Measurements from ENCODE around the gene RASL10B.

RASL10B gene

DNA sequence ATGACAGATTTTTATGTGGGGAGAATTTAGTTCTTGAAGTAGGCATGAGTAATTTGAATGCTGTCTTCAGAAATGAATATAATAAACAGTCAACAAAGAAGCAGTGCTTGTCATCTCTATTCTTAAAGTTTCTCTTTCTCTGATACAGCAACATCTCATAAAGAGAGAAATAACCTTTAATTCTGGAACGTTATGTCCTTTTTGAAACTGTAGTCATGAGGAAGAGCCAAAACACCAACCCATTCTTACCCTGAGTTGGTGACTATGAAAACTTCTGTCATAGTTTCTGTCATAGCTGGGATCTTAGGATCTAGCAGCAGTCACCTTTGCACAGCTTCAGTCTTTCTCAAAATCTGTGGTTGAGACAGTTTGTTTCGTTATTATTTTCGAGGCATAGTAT is 15.3 kb upstream of the RASL10B start:
- H3K36me3 ChIP-seq (ENCODE audit: control insufficient read depth in 1 of 2, insufficient read depth in 2 of 2, low read length in 2 of 2): peaks cover 13 to 58% of the 10 kb centered on the region in 2 donors
- no peaks in the 10 kb centered on the region for H3K27me3 ChIP-seq (ENCODE audit: control insufficient read depth in 1 of 2, insufficient read depth in 2 of 2, low read length in 2 of 2)
- H3K9ac ChIP-seq (ENCODE audit: low read depth in 1 of 2, low read length in 2 of 2): no peak overlapping the region
- H3K4me3 ChIP-seq (ENCODE audit: low read depth in 1 of 2, low read length in 2 of 2): no peak overlapping the region
- H3K27ac ChIP-seq (ENCODE audit: low read depth, low read length): no peak overlapping the region
- peaks cover 12% of the 10 kb centered on the region in 2 donors for H3K4me1 ChIP-seq (ENCODE audit: control insufficient read depth in 1 of 2, insufficient read depth in 2 of 2, low read length in 2 of 2)
- H3K9me3 ChIP-seq (ENCODE audit: control insufficient read depth in 1 of 2, low read length in 2 of 2): no peaks in the 10 kb centered on the region

DNA sequence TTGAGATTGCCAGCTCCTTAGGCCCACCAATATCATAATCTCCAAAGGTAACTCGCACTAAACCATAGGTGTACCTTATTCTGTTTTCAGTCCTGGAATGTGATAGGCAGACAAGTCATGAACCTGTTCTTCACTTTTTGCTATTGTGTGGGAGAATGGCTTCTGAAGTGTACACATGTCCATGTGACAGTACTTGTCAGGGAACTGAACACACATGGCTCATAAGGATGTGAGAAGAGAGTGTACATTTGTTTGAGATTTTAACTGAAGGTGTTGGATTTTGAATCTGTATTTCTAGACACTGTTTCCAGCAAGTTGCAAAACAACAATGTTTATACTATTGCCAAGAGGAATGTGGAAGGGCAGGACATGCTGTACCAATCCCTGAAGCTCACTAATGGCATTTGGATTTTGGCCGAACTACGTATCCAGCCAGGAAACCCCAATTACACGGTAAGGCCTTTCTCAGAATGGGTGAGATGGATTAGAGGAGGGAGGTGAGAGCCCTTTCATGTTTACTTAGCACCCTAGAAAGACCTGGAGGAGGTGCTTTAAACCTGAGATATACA is 14.5 kb upstream of the RASL10B start:
- Histone ChIP-seq H3K27ac (ENCODE audit: low read depth, low read length) (no peak overlapping the region), H3K27me3 (ENCODE audit: control insufficient read depth in 1 of 2, insufficient read depth in 2 of 2, low read length in 2 of 2) (no peaks in the 10 kb centered on the region), H3K36me3 (ENCODE audit: control insufficient read depth in 1 of 2, insufficient read depth in 2 of 2, low read length in 2 of 2) (peaks cover 10 to 57% of the 10 kb centered on the region in 2 donors), H3K9me3 (ENCODE audit: control insufficient read depth in 1 of 2, low read length in 2 of 2) (no peaks in the 10 kb centered on the region), H3K9ac (ENCODE audit: low read depth in 1 of 2, low read length in 2 of 2) (no peak overlapping the region), H3K4me3 (ENCODE audit: low read depth in 1 of 2, low read length in 2 of 2) (no peak overlapping the region), H3K4me1 (ENCODE audit: control insufficient read depth in 1 of 2, insufficient read depth in 2 of 2, low read length in 2 of 2) (peaks cover 12% of the 10 kb centered on the region in 2 donors)

DNA sequence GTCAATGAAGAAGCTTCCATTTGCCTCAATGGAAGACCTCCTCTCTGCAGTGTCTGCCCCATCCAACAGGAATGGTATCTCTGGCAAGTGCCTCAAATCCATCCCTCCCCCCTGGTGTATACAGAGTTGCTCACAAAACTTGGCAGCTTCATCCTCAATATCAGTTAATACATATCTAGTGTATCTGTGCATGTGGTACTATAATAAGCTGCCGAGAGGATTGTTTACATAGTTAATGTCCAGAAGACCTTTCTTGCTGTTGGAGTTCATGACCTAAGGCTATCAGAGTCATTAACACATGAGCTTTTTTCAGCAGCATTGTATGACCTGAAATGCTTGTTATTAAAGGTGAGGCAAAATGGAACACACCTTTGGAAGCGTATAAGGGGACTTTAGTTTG is 14.0 kb upstream of the RASL10B start:
- H3K36me3 ChIP-seq (ENCODE audit: control insufficient read depth in 1 of 2, insufficient read depth in 2 of 2, low read length in 2 of 2): peaks cover 10 to 57% of the 10 kb centered on the region in 2 donors
- H3K27ac ChIP-seq (ENCODE audit: low read depth, low read length): no peak overlapping the region
- H3K27me3 ChIP-seq (ENCODE audit: control insufficient read depth in 1 of 2, insufficient read depth in 2 of 2, low read length in 2 of 2): no peaks in the 10 kb centered on the region
- no peak overlapping the region for H3K4me3 ChIP-seq (ENCODE audit: low read depth in 1 of 2, low read length in 2 of 2)
- H3K4me1 ChIP-seq (ENCODE audit: control insufficient read depth in 1 of 2, insufficient read depth in 2 of 2, low read length in 2 of 2): peaks cover 11 to 12% of the 10 kb centered on the region in 2 donors
- no peak overlapping the region for H3K9ac ChIP-seq (ENCODE audit: low read depth in 1 of 2, low read length in 2 of 2)
- no peaks in the 10 kb centered on the region for H3K9me3 ChIP-seq (ENCODE audit: control insufficient read depth in 1 of 2, low read length in 2 of 2)

DNA sequence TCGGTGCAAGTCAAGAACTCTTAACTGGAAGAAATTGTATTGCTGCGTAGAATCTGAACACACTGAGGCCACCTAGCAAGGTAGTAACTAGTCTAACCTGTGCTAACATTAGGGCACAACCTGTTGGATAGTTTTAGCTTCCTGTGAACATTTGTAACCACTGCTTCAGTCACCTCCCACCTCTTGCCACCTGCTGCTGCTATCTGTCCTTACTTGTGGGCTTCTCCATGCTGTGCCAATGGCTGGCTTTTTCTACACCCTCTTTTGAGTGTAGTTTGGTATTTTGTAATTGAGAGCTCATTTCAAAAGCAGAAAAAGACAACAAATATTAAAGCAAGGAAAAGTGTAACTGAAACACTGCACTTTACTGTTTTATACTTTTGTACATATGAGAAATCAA is 7.7 kb upstream of the RASL10B start:
- no peaks in the 10 kb centered on the region for H3K27me3 ChIP-seq (ENCODE audit: control insufficient read depth in 1 of 2, insufficient read depth in 2 of 2, low read length in 2 of 2)
- peaks cover 25 to 42% of the 10 kb centered on the region in 2 donors for H3K36me3 ChIP-seq (ENCODE audit: control insufficient read depth in 1 of 2, insufficient read depth in 2 of 2, low read length in 2 of 2)
- H3K27ac ChIP-seq (ENCODE audit: low read depth, low read length): no peak overlapping the region
- H3K9ac ChIP-seq (ENCODE audit: low read depth in 1 of 2, low read length in 2 of 2): no peak overlapping the region
- no peaks in the 10 kb centered on the region for H3K9me3 ChIP-seq (ENCODE audit: control insufficient read depth in 1 of 2, low read length in 2 of 2)
- H3K4me1 ChIP-seq (ENCODE audit: control insufficient read depth in 1 of 2, insufficient read depth in 2 of 2, low read length in 2 of 2): peaks cover 7 to 10% of the 10 kb centered on the region in 2 donors
- H3K4me3 ChIP-seq (ENCODE audit: low read depth in 1 of 2, low read length in 2 of 2): no peak overlapping the region

DNA sequence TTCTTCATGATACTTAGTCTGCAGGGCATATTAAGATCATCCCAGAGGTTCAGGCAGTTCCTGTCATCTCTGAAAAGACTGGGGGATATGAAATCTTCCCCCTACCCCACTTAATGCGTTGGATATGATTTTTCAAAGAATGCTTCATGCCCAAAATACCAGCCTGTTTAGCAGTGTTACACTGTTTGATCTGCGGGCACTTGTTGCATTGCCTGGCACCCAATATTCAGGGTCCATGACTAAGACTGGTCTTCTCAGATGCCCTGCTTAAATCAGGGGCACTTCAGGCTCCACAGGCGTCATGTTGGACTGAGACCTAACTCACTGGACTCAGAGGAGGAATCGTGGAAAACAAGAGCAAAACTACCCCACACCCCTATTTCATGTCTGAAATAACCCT is 6.4 kb upstream of the RASL10B start:
- H3K27ac ChIP-seq (ENCODE audit: low read depth, low read length): no peak overlapping the region
- peaks cover 25 to 38% of the 10 kb centered on the region in 2 donors for H3K36me3 ChIP-seq (ENCODE audit: control insufficient read depth in 1 of 2, insufficient read depth in 2 of 2, low read length in 2 of 2)

DNA sequence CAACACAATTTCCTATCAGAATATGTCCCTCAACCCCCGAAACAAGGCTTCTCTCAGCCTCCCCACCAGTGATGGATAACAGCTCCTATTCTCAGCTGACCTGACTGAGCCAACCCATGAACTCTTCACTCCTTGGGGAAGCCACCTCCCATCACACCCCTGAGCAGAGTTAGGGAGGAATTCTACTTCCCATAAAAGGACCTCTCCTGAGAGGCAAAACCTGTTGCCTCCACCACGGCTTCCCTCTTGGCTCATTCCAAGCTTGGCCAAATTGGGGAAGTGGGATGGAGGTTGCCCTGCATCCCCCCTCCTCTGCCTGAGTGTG is 5.7 kb upstream of the RASL10B start:
- Histone ChIP-seq H3K9ac (ENCODE audit: low read depth in 1 of 2, low read length in 2 of 2) (no peak overlapping the region), H3K36me3 (ENCODE audit: control insufficient read depth in 1 of 2, insufficient read depth in 2 of 2, low read length in 2 of 2) (peaks cover 25 to 35% of the 10 kb centered on the region in 2 donors), H3K4me1 (ENCODE audit: control insufficient read depth in 1 of 2, insufficient read depth in 2 of 2, low read length in 2 of 2) (peaks cover 7 to 11% of the 10 kb centered on the region in 2 donors), H3K27ac (ENCODE audit: low read depth, low read length) (no peak overlapping the region), H3K27me3 (ENCODE audit: control insufficient read depth in 1 of 2, insufficient read depth in 2 of 2, low read length in 2 of 2) (no peaks in the 10 kb centered on the region), H3K4me3 (ENCODE audit: low read depth in 1 of 2, low read length in 2 of 2) (no peak overlapping the region), H3K9me3 (ENCODE audit: control insufficient read depth in 1 of 2, low read length in 2 of 2) (no peaks in the 10 kb centered on the region)

More for the DNA sequence above, 6.4 kb upstream of the RASL10B start:
- no peak overlapping the region for H3K9ac ChIP-seq (ENCODE audit: low read depth in 1 of 2, low read length in 2 of 2)
- no peaks in the 10 kb centered on the region for H3K9me3 ChIP-seq (ENCODE audit: control insufficient read depth in 1 of 2, low read length in 2 of 2)
- H3K4me1 ChIP-seq (ENCODE audit: control insufficient read depth in 1 of 2, insufficient read depth in 2 of 2, low read length in 2 of 2): peaks cover 7 to 10% of the 10 kb centered on the region in 2 donors
- H3K4me3 ChIP-seq (ENCODE audit: low read depth in 1 of 2, low read length in 2 of 2): no peak overlapping the region
- no peaks in the 10 kb centered on the region for H3K27me3 ChIP-seq (ENCODE audit: control insufficient read depth in 1 of 2, insufficient read depth in 2 of 2, low read length in 2 of 2)

DNA sequence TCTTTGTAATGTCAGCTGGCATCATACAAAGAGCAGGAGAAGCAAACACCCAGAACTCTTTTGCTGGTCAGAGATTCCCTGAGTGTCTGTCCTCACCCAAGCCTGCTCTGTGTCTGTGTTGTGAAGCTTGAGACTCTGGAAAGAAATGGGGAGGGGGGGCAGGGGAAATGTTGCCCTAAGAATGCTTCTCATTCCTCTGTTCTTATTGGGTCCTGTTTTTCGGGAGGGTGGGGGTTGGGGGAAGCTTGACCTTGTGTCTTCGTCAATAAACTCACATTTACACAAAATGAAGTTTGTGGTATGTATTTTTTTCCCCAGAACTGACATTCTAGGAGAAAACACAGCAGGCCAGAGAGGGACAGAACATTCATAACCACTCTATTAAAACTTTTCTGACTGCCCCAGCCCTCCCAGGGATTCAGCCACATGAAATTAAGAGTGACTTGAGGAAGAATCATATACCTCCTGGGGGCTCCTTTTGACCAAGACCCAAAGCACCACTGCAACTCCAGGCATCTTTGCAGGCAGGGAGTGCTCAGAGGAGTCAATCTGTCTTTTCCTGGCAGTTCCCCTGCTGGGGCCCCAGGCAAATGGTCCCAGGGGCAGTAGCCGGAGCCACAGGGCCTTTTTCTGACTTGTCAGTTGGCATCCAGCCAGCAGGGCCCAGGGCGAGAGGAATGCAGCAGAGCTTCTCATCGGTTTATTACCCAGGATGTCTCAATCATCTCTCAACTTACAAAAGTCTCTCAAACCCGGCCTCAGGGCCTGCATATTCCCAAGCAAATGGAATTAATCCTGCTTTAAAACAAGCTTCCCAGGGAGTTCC is 5.1 kb upstream of the RASL10B start:
- no peak overlapping the region for H3K4me3 ChIP-seq (ENCODE audit: low read depth in 1 of 2, low read length in 2 of 2)
- H3K9ac ChIP-seq (ENCODE audit: low read depth in 1 of 2, low read length in 2 of 2): no peak overlapping the region
- no peaks in the 10 kb centered on the region for H3K9me3 ChIP-seq (ENCODE audit: control insufficient read depth in 1 of 2, low read length in 2 of 2)
- H3K4me1 ChIP-seq (ENCODE audit: control insufficient read depth in 1 of 2, insufficient read depth in 2 of 2, low read length in 2 of 2): peaks cover 12 to 16% of the 10 kb centered on the region in 2 donors
- peaks cover 25 to 33% of the 10 kb centered on the region in 2 donors for H3K36me3 ChIP-seq (ENCODE audit: control insufficient read depth in 1 of 2, insufficient read depth in 2 of 2, low read length in 2 of 2)
- no peaks in the 10 kb centered on the region for H3K27me3 ChIP-seq (ENCODE audit: control insufficient read depth in 1 of 2, insufficient read depth in 2 of 2, low read length in 2 of 2)
- H3K27ac ChIP-seq (ENCODE audit: low read depth, low read length): no peak overlapping the region

DNA sequence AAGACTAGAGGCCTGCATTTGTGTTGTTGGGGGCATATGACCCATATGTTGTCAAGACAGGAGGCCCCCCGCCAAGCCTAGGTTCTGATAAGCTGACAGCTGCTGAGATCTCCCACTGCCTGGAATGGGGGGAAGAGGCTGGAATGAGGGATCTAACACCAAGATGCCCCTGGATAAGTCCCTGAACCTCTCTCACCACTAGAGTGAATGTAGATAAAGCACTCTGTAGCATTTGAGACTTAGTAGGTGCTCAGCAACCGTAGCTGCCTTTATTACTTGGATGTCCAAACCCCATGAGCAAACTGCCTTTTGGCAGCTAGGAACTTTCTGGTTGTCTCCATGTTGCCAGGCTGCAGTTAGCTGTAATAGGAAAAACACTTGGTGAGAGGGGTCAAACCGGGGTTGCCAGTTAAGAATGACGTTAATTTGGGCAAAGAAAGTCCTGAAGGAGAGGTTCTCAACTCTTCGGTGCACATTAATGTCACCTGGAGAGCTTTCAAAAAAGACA is 4.4 kb upstream of the RASL10B start:
- no peak overlapping the region for H3K4me3 ChIP-seq (ENCODE audit: low read depth in 1 of 2, low read length in 2 of 2)
- H3K27ac ChIP-seq (ENCODE audit: low read depth, low read length): no peak overlapping the region

DNA sequence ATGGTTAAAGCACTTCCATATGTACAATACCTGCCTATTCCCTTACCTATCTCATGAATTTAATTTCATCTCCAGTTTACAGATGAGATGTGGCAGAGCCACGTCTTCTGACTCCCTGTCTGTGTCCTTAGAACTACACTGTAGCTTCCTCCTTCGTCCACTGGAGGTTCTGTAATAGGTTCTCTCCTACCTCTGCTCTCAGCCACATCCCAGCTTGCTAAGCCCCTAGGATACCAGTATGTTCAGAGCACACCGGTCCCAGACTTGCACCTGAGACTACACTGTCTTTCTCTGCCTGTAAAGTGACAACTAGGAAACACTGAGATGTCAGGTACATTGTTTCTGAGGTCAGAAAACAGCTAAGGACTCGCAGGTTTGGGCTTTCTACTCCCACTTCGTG is 3.8 kb upstream of the RASL10B start:
- H3K4me1 ChIP-seq (ENCODE audit: control insufficient read depth in 1 of 2, insufficient read depth in 2 of 2, low read length in 2 of 2): peaks cover 17 to 18% of the 10 kb centered on the region in 2 donors

More for the DNA sequence above, 4.4 kb upstream of the RASL10B start:
- Histone ChIP-seq H3K36me3 (ENCODE audit: control insufficient read depth in 1 of 2, insufficient read depth in 2 of 2, low read length in 2 of 2) (peaks cover 25 to 33% of the 10 kb centered on the region in 2 donors), H3K4me1 (ENCODE audit: control insufficient read depth in 1 of 2, insufficient read depth in 2 of 2, low read length in 2 of 2) (peaks cover 13 to 17% of the 10 kb centered on the region in 2 donors), H3K27me3 (ENCODE audit: control insufficient read depth in 1 of 2, insufficient read depth in 2 of 2, low read length in 2 of 2) (no peaks in the 10 kb centered on the region), H3K9me3 (ENCODE audit: control insufficient read depth in 1 of 2, low read length in 2 of 2) (no peaks in the 10 kb centered on the region), H3K9ac (ENCODE audit: low read depth in 1 of 2, low read length in 2 of 2) (no peak overlapping the region)

DNA sequence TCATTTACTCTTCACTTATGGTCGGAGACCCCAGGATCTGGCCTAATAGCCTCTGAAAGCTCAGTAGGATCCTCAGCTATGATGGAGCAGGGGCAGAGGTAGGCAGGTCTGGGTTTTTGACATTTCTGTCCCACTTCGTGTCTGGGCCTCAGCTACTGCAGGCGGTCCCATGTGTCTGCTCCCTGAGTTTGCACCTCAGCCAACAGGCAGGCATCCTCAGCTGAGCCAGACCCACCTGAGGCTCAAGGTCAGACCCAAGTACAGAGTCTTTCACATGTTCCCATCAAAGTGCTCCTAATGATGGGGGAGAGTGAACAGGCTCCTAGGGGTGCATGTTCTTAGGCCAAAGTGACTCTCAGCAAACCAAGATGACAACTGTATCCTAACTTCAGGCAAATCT is 2.9 kb upstream of the RASL10B start:
- H3K9me3 ChIP-seq (ENCODE audit: control insufficient read depth in 1 of 2, low read length in 2 of 2): no peaks in the 10 kb centered on the region
- peaks cover 20 to 25% of the 10 kb centered on the region in 2 donors for H3K36me3 ChIP-seq (ENCODE audit: control insufficient read depth in 1 of 2, insufficient read depth in 2 of 2, low read length in 2 of 2)
- H3K4me3 ChIP-seq (ENCODE audit: low read depth in 1 of 2, low read length in 2 of 2): no peak overlapping the region
- H3K9ac ChIP-seq (ENCODE audit: low read depth in 1 of 2, low read length in 2 of 2): no peak overlapping the region
- no peak overlapping the region for H3K27ac ChIP-seq (ENCODE audit: low read depth, low read length)
- peaks cover 17 to 18% of the 10 kb centered on the region in 2 donors for H3K4me1 ChIP-seq (ENCODE audit: control insufficient read depth in 1 of 2, insufficient read depth in 2 of 2, low read length in 2 of 2)
- no peaks in the 10 kb centered on the region for H3K27me3 ChIP-seq (ENCODE audit: control insufficient read depth in 1 of 2, insufficient read depth in 2 of 2, low read length in 2 of 2)

More for the DNA sequence above, 3.8 kb upstream of the RASL10B start:
- H3K4me3 ChIP-seq (ENCODE audit: low read depth in 1 of 2, low read length in 2 of 2): no peak overlapping the region
- no peak overlapping the region for H3K9ac ChIP-seq (ENCODE audit: low read depth in 1 of 2, low read length in 2 of 2)
- no peaks in the 10 kb centered on the region for H3K9me3 ChIP-seq (ENCODE audit: control insufficient read depth in 1 of 2, low read length in 2 of 2)
- H3K27me3 ChIP-seq (ENCODE audit: control insufficient read depth in 1 of 2, insufficient read depth in 2 of 2, low read length in 2 of 2): no peaks in the 10 kb centered on the region
- no peak overlapping the region for H3K27ac ChIP-seq (ENCODE audit: low read depth, low read length)
- peaks cover 25 to 33% of the 10 kb centered on the region in 2 donors for H3K36me3 ChIP-seq (ENCODE audit: control insufficient read depth in 1 of 2, insufficient read depth in 2 of 2, low read length in 2 of 2)

Measured in duodenal mucosa (tissue), 2 donors.